GM19328 (cell line): Measurements from ENCODE around the gene CARS2.
A peak's percentile ranks its signal among the peaks of the same experiment; 100 is the strongest.
"Not testable (repeated sequence)": the region's sequence is repeated elsewhere in the genome, so short reads cannot be mapped to it uniquely, and the experiment has no call there.

Source experiments
- ATAC-seq: cut with Tn5 transposase; IDR thresholded peaks from one replicate; pipeline ENCODE4 v1.9.1; 2021; ENCODE audit warnings: mild to moderate bottlenecking, moderate library complexity; ENCODE audit not compliant: unreplicated experiment

CARS2 gene

DNA sequence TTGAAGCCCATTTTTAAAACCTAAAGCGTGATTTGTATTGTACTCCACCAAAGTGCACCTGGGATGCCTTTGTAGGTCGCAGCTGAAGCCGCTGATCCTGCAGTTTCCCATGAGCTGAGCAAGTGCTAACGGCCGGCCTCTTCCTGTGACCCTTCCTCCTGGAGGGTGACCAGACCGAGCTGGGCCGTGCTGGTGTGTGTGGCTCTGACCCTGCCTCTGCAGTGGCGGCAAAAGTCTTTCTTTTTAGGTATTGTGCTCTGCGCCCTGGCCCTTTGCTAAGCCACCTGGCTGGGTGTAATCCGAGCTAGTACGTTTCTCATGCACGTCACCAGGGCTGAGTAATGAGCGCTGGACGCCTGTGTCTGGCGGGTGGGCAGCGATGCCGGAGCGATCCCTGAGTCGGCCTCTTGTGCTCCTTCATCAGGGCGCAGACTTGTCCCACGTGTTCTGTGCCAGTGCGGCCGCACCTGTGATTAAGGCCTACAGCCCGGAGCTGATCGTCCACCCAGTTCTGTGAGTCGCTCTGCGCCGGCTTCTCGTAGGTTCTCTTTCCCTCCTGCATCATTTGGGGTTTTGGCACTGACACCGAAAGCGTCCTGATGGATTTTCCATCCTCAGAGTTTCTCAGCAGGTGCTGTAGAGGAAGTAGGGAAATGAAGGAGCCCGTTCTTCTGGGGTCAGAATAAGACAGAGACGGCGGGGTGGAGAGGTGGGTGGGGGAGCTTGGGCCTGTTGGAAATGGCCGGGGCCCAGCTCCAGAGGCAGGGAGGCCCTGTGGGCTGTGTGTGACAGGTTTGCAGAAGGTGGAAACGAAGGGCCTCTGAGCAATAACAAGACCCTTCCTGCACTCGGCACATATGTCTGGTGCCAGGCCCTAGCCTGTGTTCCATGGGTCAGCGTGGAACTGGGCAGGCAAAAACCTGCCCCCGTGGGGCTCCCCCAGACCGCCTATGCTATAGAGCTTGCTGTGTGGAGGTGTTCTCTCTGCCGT lies 80.9 kb downstream of the CARS2 start:
- ATAC-seq = no peak

DNA sequence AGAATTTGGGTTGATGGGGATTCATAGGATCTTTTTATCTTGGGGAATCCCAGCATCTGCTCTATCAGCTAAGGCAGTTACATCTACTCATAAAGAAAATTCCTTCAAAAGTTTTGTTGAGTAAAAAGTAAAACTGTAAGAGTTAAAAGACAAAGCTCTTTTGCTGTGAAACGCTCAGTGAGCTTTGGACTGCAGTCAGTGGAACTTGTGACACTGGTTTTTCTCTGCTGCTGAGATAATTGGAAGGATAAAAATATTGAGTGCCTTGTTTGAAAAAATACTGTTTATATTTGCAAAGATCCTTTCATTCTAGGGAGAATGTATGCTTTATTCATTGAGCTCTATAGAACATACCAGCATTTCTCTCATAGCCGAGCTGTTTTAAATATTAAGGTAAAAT lies 85.3 kb downstream of the CARS2 start:
- ATAC-seq = no peak

DNA sequence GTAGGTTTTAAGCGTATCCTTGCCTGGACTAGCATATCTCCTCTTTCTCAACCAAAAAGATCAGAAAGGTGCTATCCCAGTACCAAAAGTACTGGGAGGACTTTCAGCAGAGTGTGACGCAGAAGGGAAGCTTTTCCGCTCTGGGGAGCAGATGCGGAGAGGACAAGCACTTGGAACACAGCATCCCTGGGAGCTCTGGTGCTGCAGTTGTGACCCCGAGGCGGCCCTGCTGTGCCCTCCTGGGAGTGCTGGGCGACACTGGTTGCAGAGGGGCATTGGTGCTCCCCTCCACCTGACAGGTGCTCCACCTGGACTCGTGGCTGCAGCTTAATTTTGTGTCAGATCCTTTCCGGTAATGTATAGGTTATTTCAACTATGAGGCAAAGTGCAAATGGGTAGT lies 87.1 kb downstream of the CARS2 start:
- no peak for ATAC-seq

DNA sequence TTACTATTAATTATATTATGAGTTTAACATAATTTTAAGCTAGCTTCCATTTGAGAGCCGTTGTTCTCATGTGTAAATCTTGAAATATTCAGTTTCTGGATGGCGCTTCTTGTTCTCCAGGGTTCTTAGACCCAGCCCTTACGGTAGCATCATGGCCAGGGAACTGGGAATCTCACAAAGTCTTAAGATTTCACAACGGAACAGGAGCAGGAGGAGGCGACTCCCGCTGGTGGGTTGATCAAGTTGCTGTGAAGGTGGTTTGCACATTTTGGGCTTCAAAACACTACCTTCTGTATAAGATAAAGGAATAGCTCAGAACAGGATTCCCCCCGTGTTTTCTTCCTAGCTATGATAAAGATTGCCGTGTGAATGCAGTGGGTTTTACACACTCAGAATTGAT lies 87.7 kb downstream of the CARS2 start:
- ATAC-seq = no peak

DNA sequence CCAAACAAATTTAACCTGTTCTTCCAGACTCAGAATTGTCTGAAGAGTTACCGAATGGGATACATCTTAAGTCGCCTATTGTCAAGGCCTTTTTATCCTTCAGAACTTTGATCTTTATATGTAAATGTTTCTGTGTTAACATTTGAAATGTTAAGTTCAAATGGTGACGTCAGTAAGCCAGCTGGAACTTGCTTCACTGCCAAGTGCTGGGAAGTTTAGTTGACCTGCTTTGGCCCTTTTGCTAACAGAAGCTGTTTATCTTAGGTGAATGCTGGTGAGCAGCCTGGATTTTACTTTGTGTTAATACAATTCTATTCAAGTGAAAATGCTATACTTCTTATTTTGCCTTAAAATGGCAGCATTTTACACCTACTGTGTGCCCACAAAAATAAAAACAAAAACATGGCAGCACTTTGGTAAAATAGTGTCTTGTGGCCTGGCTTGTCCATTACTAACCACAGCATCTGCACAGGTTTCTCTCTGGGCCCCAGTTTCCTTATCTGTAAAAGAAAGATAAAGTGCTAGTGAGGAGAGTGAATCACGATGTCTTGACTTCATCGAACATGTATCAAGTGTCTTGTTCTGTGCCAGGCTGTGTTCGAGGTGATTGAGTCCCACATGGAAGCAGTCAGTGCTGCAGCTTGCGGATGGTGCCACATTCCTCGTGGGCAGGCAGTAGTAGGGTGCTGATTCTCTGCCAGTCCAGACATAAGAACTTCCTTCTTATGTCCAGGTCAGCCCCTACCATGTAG lies 88.4 kb downstream of the CARS2 start:
- no peak for ATAC-seq

DNA sequence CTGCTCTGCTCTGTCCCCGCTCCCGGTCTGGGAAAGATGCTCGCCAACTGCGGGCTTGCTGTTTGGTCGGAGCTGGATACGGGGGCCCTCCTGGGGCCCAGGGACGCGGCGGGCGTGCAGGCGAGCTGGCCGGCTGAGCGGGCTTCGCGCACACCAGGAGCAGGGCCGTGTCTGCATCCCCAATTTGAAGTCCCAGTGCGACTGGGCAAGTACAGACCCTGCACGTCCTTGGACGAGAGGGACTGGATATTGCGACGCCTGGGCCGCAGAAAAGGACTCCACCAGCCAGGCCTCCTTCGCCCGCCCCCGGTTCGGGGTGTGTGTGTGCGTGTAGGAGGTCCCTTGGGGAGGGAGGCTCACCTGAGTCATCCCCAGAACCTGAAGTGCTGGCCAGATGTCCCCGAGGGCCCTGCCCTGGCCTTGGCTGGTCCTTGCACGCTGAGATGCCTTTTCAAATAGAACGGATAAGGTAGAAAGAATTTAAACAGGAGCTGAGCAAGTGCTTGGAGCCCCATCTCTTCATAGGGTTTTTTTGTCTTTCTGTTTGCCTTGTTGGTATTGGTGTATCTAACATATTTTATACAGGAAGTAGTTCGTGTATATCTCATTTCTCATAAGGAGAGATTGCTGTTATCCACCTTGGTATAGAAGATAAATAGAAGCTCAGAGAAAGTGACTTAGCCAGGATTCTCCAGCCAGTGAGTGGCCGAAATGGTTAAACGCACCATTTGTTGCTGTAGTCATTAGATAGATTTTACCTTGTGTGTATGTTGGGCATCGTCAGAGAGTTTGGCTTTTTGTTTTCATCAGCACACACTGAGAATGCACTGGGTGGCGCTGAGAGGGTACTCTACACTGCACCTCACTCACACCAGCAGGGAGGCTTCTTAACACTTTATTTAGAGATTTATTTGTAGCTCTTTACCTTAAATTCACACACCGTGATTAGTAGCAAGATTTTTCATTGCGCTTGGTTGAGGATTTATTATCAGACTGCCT lies 89.5 kb downstream of the CARS2 start:
- peak; percentile 34 for ATAC-seq

DNA sequence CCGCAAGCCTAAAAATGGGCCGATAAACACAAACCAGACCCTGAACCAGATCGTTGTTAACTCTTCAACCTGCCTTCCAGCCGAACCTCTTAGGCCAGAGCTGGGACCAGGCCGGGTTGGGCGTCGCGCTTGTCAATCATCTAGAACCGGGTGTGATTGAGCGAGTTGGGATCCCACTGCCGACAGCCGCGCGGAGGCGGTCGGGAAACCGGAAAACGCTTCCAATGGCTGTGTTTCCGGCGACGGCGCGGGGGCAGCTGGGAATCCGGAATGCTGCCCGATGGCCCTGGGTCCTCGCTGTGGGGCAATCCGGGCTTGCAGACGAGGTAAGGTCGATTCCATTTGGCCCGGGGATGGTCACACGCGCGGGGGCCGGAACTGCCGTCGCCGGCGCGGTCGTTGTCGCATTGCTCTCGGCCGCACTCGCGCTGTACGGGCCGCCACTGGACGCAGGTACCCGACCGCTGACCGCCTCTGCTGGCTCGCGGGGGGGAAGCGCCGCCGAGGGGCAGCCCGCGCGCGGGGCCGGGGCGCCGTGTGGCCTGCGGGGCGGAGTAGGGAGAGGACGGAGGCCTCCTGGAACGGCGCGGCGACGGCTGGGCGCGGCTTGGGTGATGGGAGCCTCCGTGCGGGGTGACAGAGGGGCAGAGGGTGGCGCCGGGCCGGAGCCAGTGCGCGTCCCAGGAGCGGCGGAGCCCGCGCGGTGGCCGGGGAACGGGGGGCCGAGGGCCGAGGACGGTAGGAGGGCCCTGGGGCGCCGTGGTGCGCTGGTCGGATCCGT lies 90.4 kb downstream of the CARS2 start, which contains the start of gene NAXD:
NAXD (plus strand) TSS at position 224 of the 781 bp plus-strand sequence; CDS start at position 281, 57 bp downstream.
- ATAC-seq = peak; percentile 73

DNA sequence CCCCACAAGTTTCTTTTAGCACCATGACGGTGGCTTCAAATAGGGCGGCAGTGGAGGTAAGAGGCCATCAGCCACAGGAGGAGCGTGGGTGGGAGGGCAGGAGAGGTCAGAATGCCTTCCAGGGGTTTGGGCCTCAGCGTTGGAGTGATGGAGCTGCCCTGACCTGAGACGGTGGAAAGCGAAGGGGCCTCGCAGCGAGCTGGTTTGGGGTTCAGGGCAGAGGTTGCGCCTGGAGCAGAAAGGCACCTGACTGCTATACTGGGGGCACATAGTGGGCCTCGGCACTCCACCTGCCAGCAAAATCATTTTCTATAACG lies 91.0 kb downstream of the CARS2 start:
- ATAC-seq = no peak

DNA sequence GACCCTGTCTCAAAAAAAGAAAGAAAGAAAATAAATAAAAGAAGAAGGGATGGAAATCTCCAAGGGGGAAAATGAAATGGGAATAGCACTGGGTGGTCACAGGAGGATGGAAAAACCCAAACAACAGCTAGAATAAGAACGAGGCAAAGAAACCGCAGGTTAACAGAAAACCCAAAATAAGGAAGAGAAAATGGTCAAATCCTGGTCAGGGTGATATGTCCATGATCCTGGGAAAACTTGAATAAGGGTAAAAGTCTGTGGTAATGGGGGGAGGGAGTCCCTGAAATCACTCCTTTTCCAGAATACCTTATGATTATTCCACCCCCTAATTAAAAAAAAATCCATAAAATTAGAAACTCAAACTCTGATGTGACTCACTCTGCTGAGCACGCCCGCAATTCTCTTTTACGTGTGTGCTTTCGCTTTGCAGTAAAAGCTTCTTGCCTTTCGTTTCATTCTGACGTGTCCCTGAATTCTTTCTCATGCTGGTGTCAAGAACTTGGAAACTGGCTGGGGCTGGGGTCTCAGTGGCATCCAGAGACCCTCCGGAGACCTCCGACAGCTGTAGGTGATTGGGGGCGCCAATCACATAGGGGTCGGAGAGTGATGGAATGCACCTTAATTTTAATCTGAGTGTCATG lies 94.8 kb downstream of the CARS2 start:
- ATAC-seq = no peak

DNA sequence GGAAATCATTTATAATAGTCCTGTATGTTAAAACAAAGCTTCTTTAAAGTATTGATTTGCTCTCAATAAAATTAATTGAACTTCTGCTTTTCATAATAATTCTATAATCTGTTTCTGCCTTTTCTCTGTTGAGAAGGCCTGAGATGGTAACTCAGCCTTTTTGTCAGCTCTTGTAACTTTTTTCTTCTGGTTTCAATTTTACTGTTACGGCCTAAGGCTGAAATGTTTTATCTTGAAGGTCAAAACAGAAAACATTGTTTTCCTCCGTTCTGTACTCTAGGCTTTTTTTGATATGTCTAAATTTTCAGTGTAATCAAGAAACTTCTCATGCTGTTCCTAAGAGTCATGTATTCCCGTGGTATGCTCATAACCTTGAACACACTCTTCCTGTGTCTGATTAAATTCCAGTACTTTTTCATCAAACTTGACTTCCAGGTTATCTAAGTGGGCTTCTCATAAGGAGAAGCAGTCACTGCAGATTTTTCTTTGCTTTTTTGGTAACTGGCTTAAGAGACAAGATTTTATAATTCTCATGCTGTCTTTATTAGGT lies 98.2 kb downstream of the CARS2 start:
- ATAC-seq = no peak

DNA sequence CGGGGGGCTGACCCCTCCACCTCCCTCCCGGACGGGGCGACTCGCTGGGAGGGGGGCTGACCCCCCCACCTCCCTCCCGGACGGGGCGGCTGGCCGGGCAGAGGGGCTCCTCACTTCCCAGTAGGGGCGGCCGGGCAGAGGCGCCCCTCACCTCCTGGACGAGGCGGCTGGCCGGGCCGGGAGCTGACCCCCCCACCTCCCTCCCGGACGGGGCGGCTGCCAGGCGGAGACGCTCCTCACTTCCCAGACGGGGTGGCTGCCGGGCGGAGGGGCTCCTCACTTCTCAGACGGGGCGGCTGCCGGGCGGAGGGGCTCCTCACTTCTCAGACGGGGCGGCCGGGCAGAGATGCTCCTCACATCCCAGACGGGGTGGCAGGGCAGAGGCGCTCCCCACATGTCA lies 99.6 kb downstream of the CARS2 start:
- ATAC-seq = not testable (repeated sequence)

DNA sequence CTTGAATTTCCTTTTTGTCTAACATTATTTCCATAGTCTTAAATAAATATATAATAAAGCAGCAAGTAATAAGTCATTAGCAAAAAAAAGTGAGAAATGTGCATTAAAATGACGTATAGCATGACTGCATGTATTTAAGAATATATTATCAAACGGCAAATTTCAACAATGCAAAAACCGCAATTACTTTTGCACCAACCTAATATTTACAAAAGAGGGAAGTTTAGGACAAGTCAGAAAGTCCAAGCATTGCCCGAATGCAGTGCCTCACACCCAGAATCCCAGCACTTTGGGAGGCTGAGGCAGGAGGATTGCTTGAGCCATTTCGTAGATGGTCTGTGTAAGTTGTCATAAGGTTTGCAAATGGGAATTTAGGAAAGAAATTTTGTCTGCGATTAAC lies 100.8 kb downstream of the CARS2 start:
- no peak for ATAC-seq

DNA sequence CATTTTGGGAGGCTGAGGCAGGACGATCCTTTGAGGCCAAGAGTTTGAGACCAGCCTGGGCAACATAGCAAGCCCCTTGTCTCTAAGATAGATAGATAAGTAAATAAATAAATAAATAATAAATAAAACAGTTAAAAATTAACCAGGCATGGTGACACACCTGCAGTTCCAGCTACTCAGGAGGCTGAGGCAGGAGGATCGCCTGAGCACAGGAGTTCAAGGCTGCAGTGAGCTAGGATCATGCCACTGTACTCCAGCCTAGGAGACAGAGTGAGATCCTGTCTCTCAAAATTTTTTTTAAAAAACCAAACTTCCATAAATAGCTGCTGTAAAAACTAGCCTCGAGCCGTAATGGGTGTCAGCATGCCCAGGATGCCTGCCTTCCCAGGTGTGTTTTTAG lies 104.9 kb downstream of the CARS2 start:
- no peak for ATAC-seq

DNA sequence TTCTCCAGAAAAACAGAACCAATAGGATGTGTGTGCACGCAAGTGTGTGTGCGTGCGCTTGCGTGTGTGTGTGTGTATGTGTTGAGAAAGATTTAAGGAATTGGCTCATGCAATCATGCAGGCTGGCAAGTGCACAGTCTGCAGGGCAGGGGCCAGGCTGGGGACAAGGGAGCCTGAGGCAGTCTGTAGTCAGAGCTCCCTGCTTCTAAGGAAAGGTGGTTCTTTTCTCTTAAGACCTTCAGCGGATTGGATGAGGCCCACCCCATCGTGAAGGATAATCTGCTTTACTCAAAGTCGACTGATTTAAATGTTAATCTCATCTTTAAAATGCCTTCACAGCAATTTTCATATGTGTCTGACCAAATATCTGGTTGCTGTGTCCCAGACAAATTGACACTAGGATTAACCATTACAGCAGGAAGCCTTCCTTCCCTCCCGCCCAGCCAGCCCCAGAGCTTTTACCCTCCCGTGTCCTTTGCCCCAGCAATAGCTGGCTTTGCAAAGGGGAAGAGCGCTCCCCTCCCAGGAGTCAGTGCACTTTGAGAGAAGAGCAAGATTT lies 105.6 kb downstream of the CARS2 start:
- ATAC-seq = no peak

DNA sequence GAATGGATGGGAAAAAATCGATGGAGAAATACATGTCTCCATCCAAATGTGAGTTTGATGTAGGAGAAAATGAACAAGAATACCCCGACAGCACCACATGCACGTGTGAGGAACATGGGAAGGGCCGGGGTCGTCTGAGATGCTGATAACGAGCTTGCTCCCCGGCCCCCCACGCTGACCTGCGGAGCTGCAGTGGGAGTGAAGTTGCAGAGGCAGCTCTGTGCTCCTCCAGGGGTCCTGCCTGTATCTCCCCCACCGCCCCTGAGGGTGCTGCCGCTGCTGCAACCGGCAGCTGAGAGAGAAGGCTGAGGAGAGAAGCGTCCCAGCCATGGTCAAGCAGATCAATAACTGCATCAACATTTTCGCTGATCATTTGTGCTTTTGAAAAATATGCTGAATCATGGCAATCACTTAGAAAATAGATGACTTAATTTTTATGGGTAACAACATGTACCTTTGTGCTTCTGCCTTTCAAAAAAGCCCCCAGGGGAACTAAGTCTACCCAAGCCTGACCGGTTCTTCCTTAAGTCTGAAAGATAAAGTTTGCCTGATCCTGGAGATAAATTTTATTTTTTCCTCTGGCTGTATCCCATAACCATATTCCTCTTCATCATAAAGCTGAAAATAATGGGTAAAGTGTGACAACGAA lies 108.8 kb downstream of the CARS2 start:
- no peak for ATAC-seq

DNA sequence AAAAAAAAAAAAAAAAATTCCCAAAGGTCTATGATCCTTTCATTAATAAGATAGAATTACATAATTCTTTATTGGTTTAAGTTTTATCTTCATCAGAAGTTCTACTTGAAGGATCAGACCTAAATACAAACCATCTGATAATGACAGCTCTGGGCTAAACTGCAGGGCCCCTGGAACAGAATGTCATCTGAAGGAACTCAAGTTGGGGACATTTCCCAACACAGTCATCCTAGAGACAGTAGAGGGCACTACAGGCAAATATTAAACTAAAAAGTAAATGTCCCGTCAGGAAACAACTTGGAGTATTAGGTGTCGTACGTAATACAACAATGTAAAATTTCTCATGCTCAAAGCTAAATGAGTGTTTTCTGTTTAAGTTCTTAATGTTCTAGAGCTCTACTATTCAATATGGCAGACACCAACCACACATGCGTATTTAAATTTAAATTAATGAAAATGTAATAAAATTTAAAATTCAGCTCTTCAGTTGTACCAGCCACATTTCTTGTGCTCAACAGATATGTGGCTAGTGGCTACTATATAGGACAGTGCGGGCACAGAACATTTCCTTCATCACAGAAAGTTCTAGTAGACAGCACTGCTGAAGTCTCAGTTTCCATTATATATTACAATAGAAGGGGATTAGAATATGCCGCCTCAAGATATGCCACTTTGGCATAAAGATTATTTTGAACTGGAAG lies 112.3 kb downstream of the CARS2 start:
- ATAC-seq = peak; percentile 70

DNA sequence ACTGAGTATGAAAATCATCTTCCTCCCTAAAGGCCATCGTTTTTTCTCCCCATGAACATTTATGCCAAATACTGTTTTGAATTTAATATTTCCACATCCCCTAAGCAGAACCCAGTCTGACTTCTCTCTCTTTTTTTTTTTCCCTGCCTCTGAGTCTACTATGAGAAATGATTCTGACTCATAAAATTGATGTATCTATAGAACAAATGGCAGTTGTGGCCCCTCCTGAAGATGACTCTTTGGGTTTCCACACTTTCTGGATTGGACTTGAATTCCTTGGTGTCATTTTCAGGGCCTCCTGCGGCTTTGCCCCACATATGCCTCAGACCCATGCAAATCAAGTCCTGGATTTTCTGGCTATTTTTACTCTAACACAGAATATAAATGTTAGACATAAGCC lies 113.3 kb downstream of the CARS2 start:
- no peak for ATAC-seq
